WERI-Rb-1 (cell line): ENCODE data around the gene BTN3A1.
"Not testable (repeated sequence)": the region's sequence is repeated elsewhere in the genome, so short reads cannot be mapped to it uniquely, and the experiment has no call there.

Experiments
- DNase-seq: peaks from one replicate; pipeline ENCODE4 v3.0.0-alpha.2; 2020
- H3K27ac ChIP-seq: fragments of 250-450 bp; sonication (Bioruptor Pico); 2 replicates; pipeline ENCODE4 v1.5.1; 2020; ENCODE audit warnings: mild to moderate bottlenecking, moderate library complexity
- H3K27me3 ChIP-seq: fragments of 250-450 bp; sonication (Bioruptor Pico); 2 replicates; pipeline ENCODE4 v1.5.1; 2021; ENCODE audit warnings: mild to moderate bottlenecking, low read depth, moderate library complexity; ENCODE audit not compliant: insufficient read depth, severe bottlenecking
- H3K36me3 ChIP-seq: fragments of 250-450 bp; sonication (Bioruptor Pico); 2 replicates; pipeline ENCODE4 v1.5.1; 2020; ENCODE audit warnings: mild to moderate bottlenecking, moderate library complexity
- H3K4me3 ChIP-seq: 2 replicates; pipeline ENCODE4 v1.5.1; 2011; ENCODE audit warnings: low read depth, mild to moderate bottlenecking, control low read depth, low read length
- H3K9me3 ChIP-seq: fragments of 250-450 bp; sonication (Bioruptor Pico); 2 replicates; pipeline ENCODE4 v1.5.1; 2021; ENCODE audit warnings: mild to moderate bottlenecking, moderate library complexity; ENCODE audit not compliant: severe bottlenecking
- CTCF ChIP-seq: IDR thresholded peaks from 2 replicates; pipeline ENCODE4 v1.5.1; 2011; ENCODE audit warnings: low read depth, mild to moderate bottlenecking, control low read depth, inconsistent platforms, low read length

Gene BTN3A1

GRCh38 chr6:26428206-26428605 lies 26.1 kb downstream of the BTN3A1 start:
- Histone ChIP-seq H3K27ac (no peak overlapping the region), H3K27me3 (no peaks in the 10 kb centered on the region), H3K4me3 (no peak overlapping the region), H3K36me3 (peaks cover 7% of the 10 kb centered on the region), H3K9me3 (no peaks in the 10 kb centered on the region)
- no peak for TF ChIP-seq CTCF
- no peak for DNase-seq

GRCh38 chr6:26430787-26431186 lies 28.7 kb downstream of the BTN3A1 start:
- Histone ChIP-seq H3K36me3 (peaks cover 5% of the 10 kb centered on the region), H3K27ac (no peak overlapping the region), H3K27me3 (no peaks in the 10 kb centered on the region), H3K4me3 (no peak overlapping the region), H3K9me3 (peaks cover 15% of the 10 kb centered on the region)
- TF ChIP-seq CTCF, result no peak
- DNase-seq, result no peak

GRCh38 chr6:26431258-26432172 lies 29.4 kb downstream of the BTN3A1 start:
- Histone ChIP-seq H3K27me3 (no peaks in the 10 kb centered on the region), H3K4me3 (no peak overlapping the region), H3K9me3 (peaks cover 15% of the 10 kb centered on the region), H3K27ac (no peak overlapping the region), H3K36me3 (peaks cover 5% of the 10 kb centered on the region)
- TF ChIP-seq CTCF, result no peak
- DNase-seq, result no peak

- DNase-seq, result no peak
- Histone ChIP-seq H3K27me3 (no peaks in the 10 kb centered on the region), H3K27ac (no peak overlapping the region), H3K9me3 (peaks cover 15% of the 10 kb centered on the region), H3K36me3 (peaks cover 5% of the 10 kb centered on the region), H3K4me3 (no peak overlapping the region)
- no peak for TF ChIP-seq CTCF
Observed at GRCh38 chr6:26432627-26433201, 30.6 kb downstream of the BTN3A1 start.

- peaks cover 15% of the 10 kb centered on the region for H3K9me3 ChIP-seq
- H3K27me3 ChIP-seq, H3K27ac ChIP-seq, DNase-seq, H3K36me3 ChIP-seq, H3K4me3 ChIP-seq: not testable (repeated sequence)
Observed at GRCh38 chr6:26433680-26434079, 31.6 kb downstream of the BTN3A1 start.

- DNase-seq, result no peak
- TF ChIP-seq CTCF, result no peak
- H3K27ac ChIP-seq, result no peak overlapping the region
Observed at GRCh38 chr6:26436018-26436417, 33.9 kb downstream of the BTN3A1 start.

More at GRCh38 chr6:26436018-26436417, 33.9 kb downstream of the BTN3A1 start:
- Histone ChIP-seq H3K27me3 (no peaks in the 10 kb centered on the region), H3K36me3 (no peaks in the 10 kb centered on the region), H3K9me3 (peaks cover 15% of the 10 kb centered on the region), H3K4me3 (no peak overlapping the region)
